Vagina (tissue), 2 donors: ENCODE data around the gene ZMYND10. TPM values are rescaled to one million over a fixed set of nuclear protein-coding genes. Genes with fewer than 3 reads are reported as not detected.

Experiments
- DNase-seq, 2 donors: peaks; one replicate each; pipeline ENCODE4 v3.0.0-alpha.2; 2017; ENCODE audit errors: extremely low spot score in 2 of 2
- H3K27ac ChIP-seq: fragments of 200-600 bp; sonication (generic); one replicate; pipeline ENCODE4 v1.5.1; 2019
- H3K27me3 ChIP-seq: fragments of 200-600 bp; sonication (generic); one replicate; pipeline ENCODE4 v1.5.1; 2019
- H3K36me3 ChIP-seq, 2 donors: fragments of 200-600 bp; sonication (generic); one replicate each; pipeline ENCODE4 v1.5.1; 2017 to 2019
- H3K4me1 ChIP-seq: fragments of 200-600 bp; sonication (generic); one replicate; pipeline ENCODE4 v1.5.1; 2019
- H3K4me3 ChIP-seq, 2 donors: fragments of 200-600 bp; sonication (generic); 1 replicate in 1 of 2; 2 replicates in 1 of 2; pipeline ENCODE4 v1.5.1; 2016 to 2019
- H3K9me3 ChIP-seq: fragments of 200-600 bp; sonication (generic); one replicate; pipeline ENCODE4 v1.5.1; 2019
- CTCF ChIP-seq, 3 experiments: fragments of 450-650 bp in 2 of 3; fragments of 200-600 bp in 1 of 3; sonication (generic) in 1 of 3; IDR thresholded peaks; one replicate each; pipeline ENCODE4 v1.5.1; 2017 to 2019; ENCODE audit warnings: antibody characterized with exemption in 3 of 3, mild to moderate bottlenecking in 2 of 3, moderate library complexity in 2 of 3
- POLR2A ChIP-seq, 2 donors: fragments of 450-650 bp; IDR thresholded peaks; one replicate each; pipeline ENCODE4 v1.6.1; 2017; ENCODE audit warnings: antibody characterized with exemption in 2 of 2, mild to moderate bottlenecking in 2 of 2, moderate library complexity in 2 of 2
- POLR2AphosphoS5 ChIP-seq, 2 donors: sonication (generic); formaldehyde crosslinking; IDR thresholded peaks; one replicate each; pipeline ENCODE4 v1.9.0; 2017; ENCODE audit warnings: antibody characterized with exemption in 2 of 2, mild to moderate bottlenecking in 2 of 2, low read depth in 1 of 2; ENCODE audit not compliant: insufficient read depth in 1 of 2
- intact Hi-C: fragments of 100-400 bp; cut with DNase I; formaldehyde crosslinking; loops from one replicate; pipeline ENCODE4 v1.15.1; 2023
- total RNA-seq: library from RNA; depleted of rRNA; stranded (reverse); fragments of >200 nt; gene quantifications from one replicate; pipeline ENCODE4 v1.2.3, GENCODE V29; 2016

The ZMYND10 gene
- total RNA-seq, 1 donor from 2014 or later = 0.74 TPM

- no peak overlapping the region for H3K27ac ChIP-seq
- no peak for TF ChIP-seq CTCF (IDR thresholded peaks at IDR 0.05)
- H3K36me3 ChIP-seq = no peaks in the 10 kb centered on the region
- H3K27me3 ChIP-seq = no peaks in the 10 kb centered on the region
- DNase-seq = no peak
- no peaks in the 10 kb centered on the region for H3K4me1 ChIP-seq
- intact Hi-C loops = no loop called here
- H3K9me3 ChIP-seq = no peaks in the 10 kb centered on the region
- no peak overlapping the region for H3K4me3 ChIP-seq
Measured at GRCh38 chr3:50375258-50375931, 29.9 kb upstream of the ZMYND10 start.

- Histone ChIP-seq H3K27me3 (no peaks in the 10 kb centered on the region), H3K27ac (no peak overlapping the region), H3K36me3 (no peaks in the 10 kb centered on the region), H3K9me3 (no peaks in the 10 kb centered on the region), H3K4me3 (no peak overlapping the region), H3K4me1 (no peaks in the 10 kb centered on the region)
- no peak for DNase-seq
- intact Hi-C loops = no loop called here
- TF ChIP-seq CTCF (IDR thresholded peaks at IDR 0.05) = no peak
- no peak for TF ChIP-seq POLR2AphosphoS5 (IDR thresholded peaks at IDR 0.05; ENCODE audit: insufficient read depth in 1 of 2, low read depth in 1 of 2)
- no peak for TF ChIP-seq POLR2A (IDR thresholded peaks at IDR 0.05)
Measured at GRCh38 chr3:50374363-50375257, 29.1 kb upstream of the ZMYND10 start.

- Histone ChIP-seq H3K9me3 (no peaks in the 10 kb centered on the region), H3K4me1 (no peaks in the 10 kb centered on the region), H3K27ac (no peak overlapping the region), H3K27me3 (no peaks in the 10 kb centered on the region), H3K36me3 (no peaks in the 10 kb centered on the region), H3K4me3 (no peak overlapping the region)
- no peak for TF ChIP-seq POLR2A (IDR thresholded peaks at IDR 0.05)
- no peak for TF ChIP-seq CTCF (IDR thresholded peaks at IDR 0.05)
- no peak for TF ChIP-seq POLR2AphosphoS5 (IDR thresholded peaks at IDR 0.05; ENCODE audit: insufficient read depth in 1 of 2, low read depth in 1 of 2)
- DNase-seq = no peak
- intact Hi-C loops = no loop called here
Measured at GRCh38 chr3:50373146-50374051, 27.9 kb upstream of the ZMYND10 start.

- Histone ChIP-seq H3K4me3 (no peak overlapping the region), H3K4me1 (no peaks in the 10 kb centered on the region), H3K9me3 (no peaks in the 10 kb centered on the region), H3K27ac (no peak overlapping the region), H3K27me3 (no peaks in the 10 kb centered on the region), H3K36me3 (no peaks in the 10 kb centered on the region)
- intact Hi-C loops = no loop called here
- TF ChIP-seq CTCF (IDR thresholded peaks at IDR 0.05) = no peak
- no peak for TF ChIP-seq POLR2AphosphoS5 (IDR thresholded peaks at IDR 0.05; ENCODE audit: insufficient read depth in 1 of 2, low read depth in 1 of 2)
- no peak for TF ChIP-seq POLR2A (IDR thresholded peaks at IDR 0.05)
- no peak for DNase-seq
Measured at GRCh38 chr3:50372349-50372748, 26.8 kb upstream of the ZMYND10 start.
